Measurements from ENCODE around the gene COL17A1. TPM values are rescaled to one million over a fixed set of nuclear protein-coding genes. Genes with fewer than 3 reads are reported as not detected.

The COL17A1 gene
- total RNA-seq, 1 experiment from 2014 or later: not detected

DNA sequence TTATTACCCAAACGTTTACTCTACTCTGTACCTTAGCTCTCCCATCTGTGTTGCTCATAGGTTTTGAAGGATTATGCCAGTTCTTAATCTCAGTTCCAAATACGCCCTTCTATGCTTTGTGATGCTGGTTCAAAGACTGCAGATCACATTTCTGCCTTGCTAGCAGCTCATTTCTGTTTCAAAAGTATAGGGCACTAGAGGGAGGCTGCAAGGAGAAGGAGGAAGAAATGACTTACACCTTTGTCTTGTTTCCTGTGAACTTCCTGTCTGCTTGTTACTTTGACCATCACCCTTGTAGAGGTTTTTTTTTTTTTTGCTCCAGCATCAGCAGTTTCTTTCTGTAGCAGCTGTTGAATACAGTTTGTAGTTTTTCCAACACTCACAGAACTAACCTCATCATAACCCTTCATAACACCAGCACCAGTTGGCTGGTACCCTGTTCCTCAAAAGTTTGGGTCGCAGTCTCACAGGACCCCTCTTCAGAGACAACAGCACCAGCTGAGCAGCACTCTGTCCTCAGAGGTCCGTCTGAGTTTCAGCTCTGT is 102.2 kb downstream of the COL17A1 start:
- peaks cover 41% of the 10 kb centered on the region for H3K4me1 ChIP-seq (ENCODE audit: insufficient read depth, low read length, poor library complexity, severe bottlenecking)
- H3K9me3 ChIP-seq (ENCODE audit: low read depth, low read length, poor library complexity, severe bottlenecking): no peaks in the 10 kb centered on the region
- no peak for TF ChIP-seq EZH2 (IDR thresholded peaks at IDR 0.05; ENCODE audit: borderline replicate concordance, low read depth, low read length, poor library complexity, severe bottlenecking)
- TF ChIP-seq, protein P1, sequence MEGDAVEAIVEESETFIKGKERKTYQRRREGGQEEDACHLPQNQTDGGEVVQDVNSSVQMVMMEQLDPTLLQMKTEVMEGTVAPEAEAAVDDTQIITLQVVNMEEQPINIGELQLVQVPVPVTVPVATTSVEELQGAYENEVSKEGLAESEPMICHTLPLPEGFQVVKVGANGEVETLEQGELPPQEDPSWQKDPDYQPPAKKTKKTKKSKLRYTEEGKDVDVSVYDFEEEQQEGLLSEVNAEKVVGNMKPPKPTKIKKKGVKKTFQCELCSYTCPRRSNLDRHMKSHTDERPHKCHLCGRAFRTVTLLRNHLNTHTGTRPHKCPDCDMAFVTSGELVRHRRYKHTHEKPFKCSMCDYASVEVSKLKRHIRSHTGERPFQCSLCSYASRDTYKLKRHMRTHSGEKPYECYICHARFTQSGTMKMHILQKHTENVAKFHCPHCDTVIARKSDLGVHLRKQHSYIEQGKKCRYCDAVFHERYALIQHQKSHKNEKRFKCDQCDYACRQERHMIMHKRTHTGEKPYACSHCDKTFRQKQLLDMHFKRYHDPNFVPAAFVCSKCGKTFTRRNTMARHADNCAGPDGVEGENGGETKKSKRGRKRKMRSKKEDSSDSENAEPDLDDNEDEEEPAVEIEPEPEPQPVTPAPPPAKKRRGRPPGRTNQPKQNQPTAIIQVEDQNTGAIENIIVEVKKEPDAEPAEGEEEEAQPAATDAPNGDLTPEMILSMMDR (conservative IDR thresholded peaks at IDR 0.05; ENCODE audit: low read depth, low read length): no peak
- no peak for DNase-seq (ENCODE audit: low spot score)
- POLR2A ChIA-PET (ENCODE audit: low non-redundant PET): no interaction called here
- no TSS peak for BruUV-seq (replicated peaks)
- H3K27me3 ChIP-seq (replicated peaks; ENCODE audit: insufficient read depth, low read depth, low read length, poor library complexity): no peaks in the 10 kb centered on the region
- intact Hi-C loops (cut with micrococcal nuclease; ENCODE audit: unreplicated experiment): no loop called here
- H3K27ac ChIP-seq (ENCODE audit: low read depth, low read length, poor library complexity, severe bottlenecking): no peak overlapping the region
- CTCF ChIA-PET: interaction anchor here (0.6 to 0.7 kb wide), 2 partner anchors 17 to 415 kb away, joined by 3 to 4 read pairs; no protein-coding TSS in a partner anchor
- no peaks in the 10 kb centered on the region for H3K36me3 ChIP-seq (ENCODE audit: insufficient read depth, low read length, poor library complexity, severe bottlenecking)
- no peak overlapping the region for H3K4me3 ChIP-seq (ENCODE audit: low read depth, low read length, poor library complexity, severe bottlenecking)

DNA sequence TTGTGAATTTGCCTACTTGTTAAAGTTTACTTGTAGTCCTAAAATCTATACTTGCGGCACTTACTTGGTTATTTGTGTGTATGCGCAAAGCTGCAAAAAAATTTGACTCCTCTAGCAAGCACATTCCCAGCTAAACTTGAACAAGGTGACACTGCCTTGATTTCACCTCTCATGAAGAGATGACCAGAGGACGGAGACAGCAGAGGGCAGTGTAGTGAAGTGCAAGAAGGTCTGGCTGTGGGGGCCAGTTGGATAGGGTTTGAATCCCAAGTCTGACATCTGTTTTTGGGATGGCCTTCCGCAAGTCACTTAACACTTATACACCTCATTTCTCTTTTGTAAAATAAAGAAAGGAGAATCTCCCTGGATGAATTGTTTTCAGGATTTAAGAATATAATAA is 103.0 kb downstream of the COL17A1 start:
- Histone ChIP-seq H3K36me3 (ENCODE audit: insufficient read depth, low read length, poor library complexity, severe bottlenecking) (no peaks in the 10 kb centered on the region), H3K27me3 (replicated peaks; ENCODE audit: insufficient read depth, low read depth, low read length, poor library complexity) (no peaks in the 10 kb centered on the region), H3K27ac (ENCODE audit: low read depth, low read length, poor library complexity, severe bottlenecking) (no peak overlapping the region), H3K9me3 (ENCODE audit: low read depth, low read length, poor library complexity, severe bottlenecking) (no peaks in the 10 kb centered on the region), H3K4me3 (ENCODE audit: low read depth, low read length, poor library complexity, severe bottlenecking) (no peak overlapping the region), H3K4me1 (ENCODE audit: insufficient read depth, low read length, poor library complexity, severe bottlenecking) (peaks cover 37% of the 10 kb centered on the region)
- no peak for DNase-seq (ENCODE audit: low spot score)
- CTCF ChIA-PET: interaction anchor here (0.5 kb wide), 1 partner anchor 9 kb away, joined by 6 read pairs; no protein-coding TSS in a partner anchor
- BruUV-seq (replicated peaks): no TSS peak
- intact Hi-C loops (cut with micrococcal nuclease; ENCODE audit: unreplicated experiment): no loop called here
- TF ChIP-seq, protein P1 (conservative IDR thresholded peaks at IDR 0.05; ENCODE audit: low read depth, low read length): peak; percentile 38
- no peak for TF ChIP-seq EZH2 (IDR thresholded peaks at IDR 0.05; ENCODE audit: borderline replicate concordance, low read depth, low read length, poor library complexity, severe bottlenecking)
- POLR2A ChIA-PET (ENCODE audit: low non-redundant PET): no interaction called here

Small RNA genes lying within 50 kb of the gene (microRNA-seq; reads per million reads assigned to microRNA genes)
- gene MIR936: not detected

Other genes with a start within 250 kb of the COL17A1 start
- 54.9 and 57.1 TPM in 2 replicates for gene SH3PXD2A, start 230.3 kb downstream of the COL17A1 start, total RNA-seq (2021)
- gene STN1, start 167.7 kb downstream of the COL17A1 start, total RNA-seq (2021): 14.3 and 16.5 TPM in 2 replicates
- 39.1 and 41.0 TPM in 2 replicates for gene SLK, start 118.7 kb downstream of the COL17A1 start, total RNA-seq (2021)
- 11.2 and 12.6 TPM in 2 replicates for gene SFR1, start 36.3 kb upstream of the COL17A1 start, total RNA-seq (2021)
- 0.13 and 0.35 TPM in 2 replicates for gene CFAP43, start 146.5 kb upstream of the COL17A1 start, total RNA-seq (2021)
- gene GSTO1, start 169.0 kb upstream of the COL17A1 start, total RNA-seq (2021): 123 and 126 TPM in 2 replicates
- gene GSTO2, start 183.3 kb upstream of the COL17A1 start, total RNA-seq (2021): 0.26 and 1.4 TPM in 2 replicates